GM19193 (cell line): Measurements from ENCODE around the gene AHDC1.

ENCODE experiments used
- POLR2A ChIP-seq: IDR thresholded peaks from 4 replicates; pipeline ENCODE4 v1.6.1; 2011; ENCODE audit not compliant: insufficient read depth, insufficient read length; ENCODE audit errors: extremely low read depth

AHDC1 gene

GRCh38 chr1:27598295-27598687, 5.7 kb downstream of the AHDC1 start:
- no peak for TF ChIP-seq POLR2A

- no peak for TF ChIP-seq POLR2A
These were observed 6.2 kb downstream of the AHDC1 start for GRCh38 chr1:27597516-27598294.

- TF ChIP-seq POLR2A = no peak
These were observed 7.0 kb downstream of the AHDC1 start for GRCh38 chr1:27596986-27597385.

- no peak for TF ChIP-seq POLR2A
These were observed 7.7 kb downstream of the AHDC1 start for GRCh38 chr1:27596261-27596660.

DNA sequence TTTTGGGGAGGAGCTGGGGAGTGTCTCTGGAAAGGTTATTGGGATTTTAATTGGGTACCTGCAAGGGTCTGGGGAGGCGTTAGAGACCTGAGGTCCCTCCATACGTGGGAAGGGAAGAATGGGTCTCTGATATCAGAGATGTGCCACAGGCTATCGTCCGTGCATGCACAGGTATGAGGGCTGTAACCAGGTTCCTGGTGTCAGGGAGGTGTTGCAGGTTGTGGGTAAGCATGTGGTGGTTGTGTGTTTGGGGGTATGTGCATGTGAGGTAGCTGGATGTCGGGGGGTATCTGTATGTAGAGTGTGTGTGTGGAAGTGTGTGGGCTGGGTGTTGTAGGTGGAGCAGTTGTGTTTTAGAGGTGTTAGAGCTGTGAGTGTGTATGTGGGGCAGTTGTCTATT, 8.3 kb downstream of the AHDC1 start:
- no peak for TF ChIP-seq POLR2A

GRCh38 chr1:27594564-27595510, 9.1 kb downstream of the AHDC1 start:
- no peak for TF ChIP-seq POLR2A

- TF ChIP-seq POLR2A = no peak
These were observed 10.0 kb downstream of the AHDC1 start for GRCh38 chr1:27593678-27594563.

GRCh38 chr1:27592931-27593677, 10.8 kb downstream of the AHDC1 start:
- no peak for TF ChIP-seq POLR2A

DNA sequence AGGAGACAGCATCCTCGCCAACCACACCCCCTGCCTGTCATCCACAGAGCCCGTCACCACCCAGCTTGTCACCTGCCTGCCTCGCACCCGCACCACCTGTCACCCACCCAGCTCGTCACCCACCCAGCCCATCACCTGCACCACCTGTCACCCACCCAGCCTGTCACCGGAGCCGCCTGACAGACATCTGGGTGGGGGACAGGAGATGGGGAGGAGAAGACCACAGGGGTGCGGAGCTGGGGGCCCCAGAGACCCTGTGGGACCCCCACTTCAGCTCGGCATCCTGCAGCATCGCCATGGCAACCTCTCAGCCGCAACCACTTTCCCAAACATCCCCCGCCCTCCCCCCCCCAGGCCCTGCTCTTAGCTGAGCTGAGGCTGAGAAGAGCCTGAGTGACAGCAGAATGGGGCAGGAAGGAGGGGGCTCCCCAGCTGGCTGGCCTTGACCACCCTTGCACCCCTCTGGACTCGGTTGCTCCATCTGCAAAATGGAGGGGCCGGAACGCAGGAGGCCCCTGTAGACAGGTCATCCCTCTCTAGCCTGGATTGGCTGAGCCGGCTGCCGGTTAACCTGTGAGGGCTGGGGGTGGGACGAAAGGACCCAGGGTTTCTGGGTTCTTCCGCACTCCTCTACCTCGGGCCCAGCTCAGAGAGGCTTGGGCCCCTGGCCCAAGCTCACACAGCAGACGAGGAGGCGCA, 11.6 kb downstream of the AHDC1 start:
- no peak for TF ChIP-seq POLR2A

DNA sequence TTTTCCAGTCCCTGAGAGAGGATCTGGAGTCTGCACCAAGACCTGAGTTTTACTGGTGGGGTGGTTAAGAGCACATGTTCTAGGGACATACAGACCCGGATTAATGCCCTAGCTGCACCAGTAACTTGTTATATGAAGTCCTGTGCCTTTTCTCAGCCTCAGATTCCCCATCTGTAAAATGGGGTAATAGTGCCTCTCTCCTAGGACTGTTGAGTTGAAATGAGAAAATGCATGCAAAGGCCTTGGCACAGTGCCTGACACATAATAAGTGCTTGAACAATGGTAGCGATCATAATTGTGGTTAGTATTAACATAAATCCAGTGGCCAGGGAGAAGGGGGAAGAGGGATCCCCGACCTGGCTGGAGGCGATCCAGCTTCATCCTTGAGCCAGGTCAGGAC, 12.3 kb downstream of the AHDC1 start:
- no peak for TF ChIP-seq POLR2A

- no peak for TF ChIP-seq POLR2A
These were observed 12.9 kb downstream of the AHDC1 start for GRCh38 chr1:27590917-27591508.

GRCh38 chr1:27589841-27590426, 14.0 kb downstream of the AHDC1 start:
- no peak for TF ChIP-seq POLR2A

DNA sequence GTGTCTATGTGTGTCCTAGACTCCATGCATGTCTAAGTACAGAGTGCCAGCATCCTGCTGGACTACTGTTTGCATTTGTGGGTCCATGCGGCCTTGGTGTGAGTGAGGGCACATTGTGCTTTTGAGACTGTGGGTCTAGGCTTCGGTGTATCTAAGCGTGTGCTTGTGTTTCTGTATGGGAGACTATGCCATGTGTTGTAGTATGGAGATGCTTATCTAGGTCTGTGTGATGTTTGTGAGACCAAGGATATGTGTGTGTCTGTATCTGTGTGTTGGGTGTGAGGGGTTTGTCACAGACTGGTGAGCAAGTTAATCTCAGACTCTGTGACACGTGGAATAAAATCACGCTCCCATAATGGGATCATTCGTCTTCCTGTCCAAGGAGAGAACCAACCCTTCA, 14.5 kb downstream of the AHDC1 start:
- no peak for TF ChIP-seq POLR2A
